ENCODE data around the gene C8G.

The C8G gene

DNA sequence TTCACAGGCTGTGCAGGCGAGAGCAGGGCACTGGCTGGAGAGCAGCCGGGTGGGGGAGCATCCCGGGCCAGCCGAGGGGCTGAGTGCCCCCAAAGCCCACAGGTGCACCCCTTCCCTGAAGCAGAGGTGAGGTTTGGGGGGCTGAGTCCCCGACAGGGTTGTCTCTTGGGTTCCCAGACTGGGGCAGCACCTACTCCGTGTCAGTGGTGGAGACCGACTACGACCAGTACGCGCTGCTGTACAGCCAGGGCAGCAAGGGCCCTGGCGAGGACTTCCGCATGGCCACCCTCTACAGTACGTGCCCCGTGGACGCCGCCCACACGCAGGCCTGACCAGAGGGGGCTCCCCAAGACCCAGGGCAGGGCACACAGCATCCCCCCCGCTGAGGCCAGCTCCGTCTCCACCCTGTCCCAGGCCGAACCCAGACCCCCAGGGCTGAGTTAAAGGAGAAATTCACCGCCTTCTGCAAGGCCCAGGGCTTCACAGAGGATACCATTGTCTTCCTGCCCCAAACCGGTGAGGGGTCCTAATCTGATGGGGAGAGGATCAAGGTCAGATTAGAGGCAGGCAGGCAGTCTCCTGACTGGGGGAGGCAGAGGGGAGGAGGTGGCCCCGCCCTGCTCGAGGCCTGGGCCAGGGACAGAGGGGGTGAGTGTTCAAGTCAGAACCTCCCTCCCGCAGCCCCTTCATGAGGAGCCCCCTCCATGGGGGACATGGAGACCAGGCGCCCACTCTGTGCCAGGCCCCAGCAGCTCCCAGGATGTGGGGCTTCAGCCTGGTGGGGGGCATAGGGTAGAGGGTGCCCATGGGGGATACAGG, 34.9 kb downstream of the C8G start:
- DNase-seq (ENCODE audit: low read depth), result no peak
- TF ChIP-seq MYC (IDR thresholded peaks at IDR 0.05; ENCODE audit: low read depth, low read length) (no peak), POLR2A (IDR thresholded peaks at IDR 0.05; ENCODE audit: extremely low read depth, insufficient read length) (no peak)
- TF ChIP-seq, protein P1, sequence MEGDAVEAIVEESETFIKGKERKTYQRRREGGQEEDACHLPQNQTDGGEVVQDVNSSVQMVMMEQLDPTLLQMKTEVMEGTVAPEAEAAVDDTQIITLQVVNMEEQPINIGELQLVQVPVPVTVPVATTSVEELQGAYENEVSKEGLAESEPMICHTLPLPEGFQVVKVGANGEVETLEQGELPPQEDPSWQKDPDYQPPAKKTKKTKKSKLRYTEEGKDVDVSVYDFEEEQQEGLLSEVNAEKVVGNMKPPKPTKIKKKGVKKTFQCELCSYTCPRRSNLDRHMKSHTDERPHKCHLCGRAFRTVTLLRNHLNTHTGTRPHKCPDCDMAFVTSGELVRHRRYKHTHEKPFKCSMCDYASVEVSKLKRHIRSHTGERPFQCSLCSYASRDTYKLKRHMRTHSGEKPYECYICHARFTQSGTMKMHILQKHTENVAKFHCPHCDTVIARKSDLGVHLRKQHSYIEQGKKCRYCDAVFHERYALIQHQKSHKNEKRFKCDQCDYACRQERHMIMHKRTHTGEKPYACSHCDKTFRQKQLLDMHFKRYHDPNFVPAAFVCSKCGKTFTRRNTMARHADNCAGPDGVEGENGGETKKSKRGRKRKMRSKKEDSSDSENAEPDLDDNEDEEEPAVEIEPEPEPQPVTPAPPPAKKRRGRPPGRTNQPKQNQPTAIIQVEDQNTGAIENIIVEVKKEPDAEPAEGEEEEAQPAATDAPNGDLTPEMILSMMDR (IDR thresholded peaks at IDR 0.05; ENCODE audit: low read depth, low read length), result no peak
- TF ChIP-seq, protein P2, sequence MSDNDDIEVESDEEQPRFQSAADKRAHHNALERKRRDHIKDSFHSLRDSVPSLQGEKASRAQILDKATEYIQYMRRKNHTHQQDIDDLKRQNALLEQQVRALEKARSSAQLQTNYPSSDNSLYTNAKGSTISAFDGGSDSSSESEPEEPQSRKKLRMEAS (IDR thresholded peaks at IDR 0.05; ENCODE audit: low read depth, low read length), result no peak
- H3K4me3 ChIP-seq (ENCODE audit: low read depth, low read length), result no peak overlapping the region

DNA sequence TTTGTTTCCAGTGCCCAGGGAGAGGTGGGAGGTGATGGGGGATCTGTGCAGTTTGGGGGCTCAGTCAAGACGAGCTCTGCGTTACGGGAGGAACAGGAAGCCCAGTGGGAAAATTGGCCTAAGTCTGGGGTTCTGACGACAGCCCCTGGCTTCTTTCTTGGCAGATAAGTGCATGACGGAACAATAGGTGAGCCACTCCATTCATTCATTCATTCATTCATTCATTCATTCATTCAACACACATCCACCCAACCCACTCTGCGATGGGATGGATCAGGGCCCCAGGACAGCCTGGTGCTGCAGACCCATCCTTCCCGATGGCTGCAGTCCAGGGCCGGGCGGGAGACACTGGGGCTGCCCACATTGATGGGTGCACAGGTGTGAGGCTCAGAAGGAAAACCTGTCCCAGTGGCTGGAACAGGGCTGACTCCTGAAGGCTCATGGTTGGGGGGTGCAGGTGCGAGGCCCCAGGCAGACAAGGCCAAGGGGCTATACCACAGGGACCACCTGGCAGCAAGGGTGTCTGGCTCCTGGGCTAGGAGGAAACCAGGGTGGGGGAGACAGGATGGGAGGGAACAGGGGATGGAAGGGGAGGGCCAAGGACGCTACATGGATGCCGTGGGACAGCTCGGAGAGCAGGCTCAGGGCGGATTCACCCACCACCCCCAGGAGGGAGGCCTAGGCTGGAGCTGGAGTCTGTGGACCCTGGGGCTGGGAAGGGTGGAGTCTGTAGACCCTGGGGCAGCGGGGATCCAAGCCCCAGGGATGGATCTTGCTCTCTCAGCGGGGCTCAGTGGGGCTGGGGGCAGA, 35.8 kb downstream of the C8G start:
- TF ChIP-seq, protein P1 (IDR thresholded peaks at IDR 0.05; ENCODE audit: low read depth, low read length), result no peak
- TF ChIP-seq, protein P2 (IDR thresholded peaks at IDR 0.05; ENCODE audit: low read depth, low read length), result no peak
- TF ChIP-seq MYC (IDR thresholded peaks at IDR 0.05; ENCODE audit: low read depth, low read length) (no peak), POLR2A (IDR thresholded peaks at IDR 0.05; ENCODE audit: extremely low read depth, insufficient read length) (no peak)
- DNase-seq (ENCODE audit: low read depth), result no peak
- H3K4me3 ChIP-seq (ENCODE audit: low read depth, low read length), result no peak overlapping the region

DNA sequence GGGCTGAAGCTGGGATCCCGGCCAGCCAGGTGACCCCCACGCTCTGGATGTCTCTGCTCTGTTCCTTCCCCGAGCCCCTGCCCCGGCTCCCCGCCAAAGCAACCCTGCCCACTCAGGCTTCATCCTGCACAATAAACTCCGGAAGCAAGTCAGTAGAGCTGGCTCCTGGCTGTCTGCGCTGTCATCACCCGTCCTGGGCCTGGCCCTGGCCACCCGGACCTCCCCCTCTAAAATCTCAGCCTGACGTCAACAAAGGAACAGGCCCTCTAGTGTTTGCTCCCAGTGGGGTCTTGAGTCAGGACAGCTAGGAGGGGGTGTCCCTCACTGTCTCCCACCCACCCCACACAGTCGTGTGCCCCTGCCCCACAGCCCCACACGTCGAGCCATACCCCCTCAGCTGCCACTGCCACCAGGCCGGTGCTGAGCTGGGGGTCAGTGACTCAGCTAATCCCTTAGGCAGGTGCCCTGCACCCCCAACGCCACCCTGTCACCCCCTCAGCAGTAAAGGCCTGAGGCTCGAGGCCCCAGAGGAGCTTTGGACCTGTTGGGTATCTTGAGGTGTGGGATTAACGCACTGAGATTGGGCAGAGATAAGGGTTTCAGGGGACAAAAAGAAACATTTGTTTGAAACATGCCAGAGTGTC, 36.7 kb downstream of the C8G start:
- no peak overlapping the region for H3K4me3 ChIP-seq (ENCODE audit: low read depth, low read length)
- TF ChIP-seq, protein P1 (IDR thresholded peaks at IDR 0.05; ENCODE audit: low read depth, low read length), result no peak
- TF ChIP-seq POLR2A (IDR thresholded peaks at IDR 0.05; ENCODE audit: extremely low read depth, insufficient read length) (no peak), MYC (IDR thresholded peaks at IDR 0.05; ENCODE audit: low read depth, low read length) (no peak)
- TF ChIP-seq, protein P2 (IDR thresholded peaks at IDR 0.05; ENCODE audit: low read depth, low read length), result no peak
- DNase-seq (ENCODE audit: low read depth), result no peak

DNA sequence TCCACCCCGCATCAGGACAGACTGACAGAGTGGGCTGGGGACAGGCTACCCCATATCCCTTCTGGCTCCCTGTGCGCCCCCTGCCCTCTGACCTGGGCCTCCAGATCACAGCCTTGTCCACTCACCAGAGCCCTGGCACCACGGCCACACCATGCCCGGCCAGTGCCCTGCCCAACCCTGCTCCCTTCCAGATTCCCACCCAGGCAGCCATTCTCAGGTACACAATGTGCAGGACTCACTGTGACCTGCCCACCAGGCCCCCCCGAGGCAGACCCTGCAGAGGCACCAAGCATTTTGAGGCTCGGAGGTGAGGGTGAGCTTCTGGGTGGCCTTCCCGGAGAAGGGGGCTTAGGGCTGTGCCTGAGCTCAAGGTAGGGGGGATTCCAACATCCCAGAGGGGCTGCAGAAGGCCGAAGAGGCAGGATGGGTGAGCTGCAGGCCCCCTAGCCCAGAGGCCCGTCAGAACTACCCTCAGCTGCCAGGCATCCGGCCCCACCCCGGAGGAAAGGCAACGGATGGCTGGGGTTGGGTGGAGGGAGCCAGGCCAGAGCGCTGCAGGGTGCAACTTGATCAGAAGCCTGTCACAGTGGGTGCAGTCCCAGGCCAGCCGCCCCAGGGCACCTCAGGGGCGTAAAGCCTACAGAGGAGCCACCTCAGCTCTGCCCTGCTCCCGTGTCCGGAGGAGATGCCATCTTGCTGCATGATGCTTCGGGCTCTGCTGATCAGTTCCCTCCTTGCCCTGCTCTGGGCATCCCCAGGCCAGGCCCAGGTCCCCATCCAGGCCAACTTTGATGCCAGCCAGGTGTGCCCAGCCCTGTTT, 37.4 kb downstream of the C8G start, which contains the start of gene LCNL1:
TSS of gene LCNL1 (plus strand) at position 762 of the 820 bp plus-strand sequence. CDS start 594 bp downstream, outside the sequence.
- no peak for DNase-seq (ENCODE audit: low read depth)
- H3K4me3 ChIP-seq (ENCODE audit: low read depth, low read length), result no peak within 1 kb of the TSS
- TF ChIP-seq, protein P2 (IDR thresholded peaks at IDR 0.05; ENCODE audit: low read depth, low read length), result no peak
- no peak for TF ChIP-seq MYC (IDR thresholded peaks at IDR 0.05; ENCODE audit: low read depth, low read length)
- TF ChIP-seq, protein P1 (IDR thresholded peaks at IDR 0.05; ENCODE audit: low read depth, low read length), result no peak
- no peak for TF ChIP-seq POLR2A (IDR thresholded peaks at IDR 0.05; ENCODE audit: extremely low read depth, insufficient read length)

DNA sequence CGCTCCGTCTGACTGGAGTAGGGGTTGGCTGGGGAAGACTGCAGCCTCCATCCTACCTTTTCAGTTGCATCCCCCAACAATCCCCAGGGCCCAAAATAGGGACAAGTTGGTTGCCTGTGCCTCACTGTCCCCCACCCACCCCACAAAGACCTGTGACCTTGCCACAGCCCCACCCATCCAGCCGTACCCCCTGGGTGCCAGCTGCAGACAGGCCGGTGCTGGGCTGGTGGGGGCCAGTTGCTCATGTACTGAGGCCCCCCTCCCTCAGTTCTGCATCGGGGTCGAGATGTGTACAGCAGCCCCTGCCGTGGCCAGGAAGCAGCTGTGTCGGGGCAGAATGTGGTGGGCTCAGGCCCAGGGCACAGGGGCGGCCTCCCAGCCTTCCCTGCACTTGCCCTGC, 38.1 kb downstream of the C8G start:
- no peak overlapping the region for H3K4me3 ChIP-seq (ENCODE audit: low read depth, low read length)
- no peak for DNase-seq (ENCODE audit: low read depth)
- TF ChIP-seq, protein P2 (IDR thresholded peaks at IDR 0.05; ENCODE audit: low read depth, low read length), result no peak
- TF ChIP-seq POLR2A (IDR thresholded peaks at IDR 0.05; ENCODE audit: extremely low read depth, insufficient read length) (no peak), MYC (IDR thresholded peaks at IDR 0.05; ENCODE audit: low read depth, low read length) (no peak)
- TF ChIP-seq, protein P1 (IDR thresholded peaks at IDR 0.05; ENCODE audit: low read depth, low read length), result no peak
